C4-2B (cell line): ENCODE data around the gene ARL6IP1.

ENCODE experiments used
- H3K27ac ChIP-seq: fragments of 450-650 bp; 2 replicates; pipeline ENCODE4 v1.5.1; 2017
- ZFX ChIP-seq: fragments of 450-650 bp; IDR thresholded peaks from 2 replicates; pipeline ENCODE4 v1.6.1; 2017
- TF ChIP-seq, protein P1 (sequence below): fragments of 450-650 bp; conservative IDR thresholded peaks from 2 replicates; pipeline ENCODE4 v1.5.1; 2017; ENCODE audit warnings: mild to moderate bottlenecking

ARL6IP1 gene

GRCh38 chr16:18801145-18801972 is at the start of gene ARL6IP1:
Gene ARL6IP1, minus strand, starts transcription at chr16:18801549. Its CDS starts 83 bp downstream, at chr16:18801466.
- peak within 1 kb of the TSS; percentile 91 for H3K27ac ChIP-seq

DNA sequence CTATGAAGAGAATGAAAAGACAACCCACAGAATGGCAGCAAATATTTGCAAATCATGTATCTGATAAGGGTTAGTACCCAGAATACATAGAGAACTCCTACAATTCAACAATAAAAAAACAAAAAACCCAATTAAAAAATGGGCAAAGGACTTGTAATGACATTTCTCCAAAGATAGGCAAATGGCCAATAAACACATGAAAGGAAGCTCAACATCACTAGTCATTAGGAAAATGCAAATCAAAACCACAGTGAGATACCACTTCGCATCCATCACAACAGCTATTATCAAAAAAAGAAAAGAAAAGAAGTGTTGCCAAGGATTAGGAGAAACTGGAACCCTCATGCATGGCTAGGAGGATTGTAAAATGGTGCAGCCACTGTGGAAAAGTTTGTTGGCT is 45.1 kb upstream of the ARL6IP1 start:
- no peak for TF ChIP-seq ZFX
- TF ChIP-seq, protein P1, sequence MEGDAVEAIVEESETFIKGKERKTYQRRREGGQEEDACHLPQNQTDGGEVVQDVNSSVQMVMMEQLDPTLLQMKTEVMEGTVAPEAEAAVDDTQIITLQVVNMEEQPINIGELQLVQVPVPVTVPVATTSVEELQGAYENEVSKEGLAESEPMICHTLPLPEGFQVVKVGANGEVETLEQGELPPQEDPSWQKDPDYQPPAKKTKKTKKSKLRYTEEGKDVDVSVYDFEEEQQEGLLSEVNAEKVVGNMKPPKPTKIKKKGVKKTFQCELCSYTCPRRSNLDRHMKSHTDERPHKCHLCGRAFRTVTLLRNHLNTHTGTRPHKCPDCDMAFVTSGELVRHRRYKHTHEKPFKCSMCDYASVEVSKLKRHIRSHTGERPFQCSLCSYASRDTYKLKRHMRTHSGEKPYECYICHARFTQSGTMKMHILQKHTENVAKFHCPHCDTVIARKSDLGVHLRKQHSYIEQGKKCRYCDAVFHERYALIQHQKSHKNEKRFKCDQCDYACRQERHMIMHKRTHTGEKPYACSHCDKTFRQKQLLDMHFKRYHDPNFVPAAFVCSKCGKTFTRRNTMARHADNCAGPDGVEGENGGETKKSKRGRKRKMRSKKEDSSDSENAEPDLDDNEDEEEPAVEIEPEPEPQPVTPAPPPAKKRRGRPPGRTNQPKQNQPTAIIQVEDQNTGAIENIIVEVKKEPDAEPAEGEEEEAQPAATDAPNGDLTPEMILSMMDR = no peak
- no peak overlapping the region for H3K27ac ChIP-seq

More at GRCh38 chr16:18801145-18801972, at the start of gene ARL6IP1:
- peak; percentile 73 for TF ChIP-seq ZFX
- TF ChIP-seq, protein P1 = peak; percentile 96

DNA sequence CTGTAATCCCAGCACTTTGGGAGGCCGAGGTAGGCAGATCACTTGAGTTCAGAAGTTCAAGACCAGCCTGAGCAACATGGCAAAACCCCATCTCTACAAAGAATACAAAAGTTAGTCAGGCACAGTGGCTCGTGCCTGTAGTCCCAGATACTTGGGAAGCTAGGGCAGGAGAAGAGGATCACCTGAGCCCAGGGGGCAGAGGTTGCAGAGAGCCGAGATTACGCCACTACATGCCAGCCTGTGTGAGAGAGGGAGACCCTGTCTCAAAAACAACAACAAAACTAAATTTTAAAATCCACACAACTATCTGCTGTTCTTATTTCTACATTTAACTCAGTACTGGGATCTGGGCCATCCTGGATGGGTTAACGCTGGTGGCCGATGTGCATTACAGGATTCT is 41.2 kb upstream of the ARL6IP1 start:
- no peak for TF ChIP-seq ZFX
- TF ChIP-seq, protein P1 = no peak
- H3K27ac ChIP-seq = no peak overlapping the region

DNA sequence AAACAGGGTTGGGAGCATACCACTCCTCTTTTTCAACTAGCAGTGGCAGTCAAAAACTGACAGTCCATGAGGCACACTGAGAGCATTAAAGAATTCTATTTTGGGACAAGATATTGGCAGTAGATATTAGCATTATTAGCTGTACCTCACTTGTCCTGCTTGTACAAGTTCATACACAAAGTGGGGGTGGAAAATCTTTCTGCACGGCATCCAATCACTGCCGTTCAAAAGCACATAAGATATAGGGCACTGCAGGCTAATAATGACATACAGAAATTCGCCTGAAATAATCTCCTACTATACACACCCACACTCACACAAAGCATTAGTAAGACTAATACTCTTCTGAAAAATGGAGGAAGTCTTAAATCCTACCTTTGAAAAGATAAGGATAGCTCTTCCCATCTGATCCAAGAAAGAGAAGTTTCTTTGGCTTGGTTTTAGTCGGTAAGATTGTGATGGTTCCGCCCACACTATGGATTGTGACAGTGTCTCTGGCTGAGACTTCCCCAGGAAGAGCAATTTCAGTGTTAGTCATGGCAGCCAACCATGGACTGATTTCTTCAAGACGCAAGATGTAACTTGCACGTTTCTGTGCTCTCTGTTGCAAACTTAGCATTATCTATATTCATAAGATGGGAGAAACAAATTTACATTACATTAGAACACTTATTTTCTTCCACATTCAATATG is 40.6 kb upstream of the ARL6IP1 start:
- no peak for TF ChIP-seq ZFX
- TF ChIP-seq, protein P1 = no peak
- H3K27ac ChIP-seq = no peak overlapping the region

DNA sequence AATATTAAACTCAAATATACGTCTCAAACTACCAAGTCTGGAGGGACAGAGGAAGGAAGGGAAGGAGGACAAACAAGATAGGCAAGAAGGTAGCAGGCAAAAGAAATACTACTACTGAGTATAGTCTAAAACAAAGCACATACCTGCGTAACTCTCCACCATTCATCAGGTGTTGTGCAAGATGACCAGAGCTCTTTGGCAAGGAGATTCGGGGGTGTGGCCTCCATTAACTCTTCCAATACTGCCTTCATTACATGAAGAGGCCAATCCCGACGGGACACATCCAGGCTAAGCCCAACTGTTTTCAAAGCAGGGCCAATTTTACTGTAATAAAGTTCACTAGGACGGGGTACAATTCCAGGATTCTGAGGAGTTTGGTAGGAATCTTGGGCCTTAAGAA is 38.2 kb upstream of the ARL6IP1 start:
- no peak for TF ChIP-seq ZFX
- TF ChIP-seq, protein P1 = no peak
- H3K27ac ChIP-seq = no peak overlapping the region

- TF ChIP-seq, protein P1 = no peak
- no peak for TF ChIP-seq ZFX
These were observed 35.4 kb upstream of the ARL6IP1 start for GRCh38 chr16:18836702-18837101.

DNA sequence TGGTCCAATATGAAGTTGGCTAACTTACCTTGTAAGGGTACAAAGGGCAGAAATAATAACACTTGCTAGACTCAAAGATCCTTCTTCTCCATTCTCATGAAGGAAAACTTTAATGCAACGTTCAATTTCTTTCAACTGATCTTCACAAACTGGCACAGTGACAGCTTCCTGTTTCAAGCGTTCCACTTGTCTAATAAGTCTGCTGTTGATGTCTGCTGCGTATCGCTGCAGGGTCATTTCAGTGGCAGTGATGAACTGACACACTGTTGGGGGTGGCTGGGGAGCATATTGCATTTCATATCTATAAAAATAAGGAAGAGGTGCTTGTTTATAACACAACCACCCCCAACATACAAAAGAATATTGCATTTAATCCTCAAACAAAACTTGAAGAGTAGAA is 33.5 kb upstream of the ARL6IP1 start:
- TF ChIP-seq, protein P1 = no peak
- TF ChIP-seq ZFX = no peak
- no peak overlapping the region for H3K27ac ChIP-seq

More at GRCh38 chr16:18836702-18837101, 35.4 kb upstream of the ARL6IP1 start:
- H3K27ac ChIP-seq = no peak overlapping the region
